Measurements from ENCODE around the gene ORAI1.
"Not testable (repeated sequence)": the region's sequence is repeated elsewhere in the genome, so short reads cannot be mapped to it uniquely, and the experiment has no call there.

The ORAI1 gene

DNA sequence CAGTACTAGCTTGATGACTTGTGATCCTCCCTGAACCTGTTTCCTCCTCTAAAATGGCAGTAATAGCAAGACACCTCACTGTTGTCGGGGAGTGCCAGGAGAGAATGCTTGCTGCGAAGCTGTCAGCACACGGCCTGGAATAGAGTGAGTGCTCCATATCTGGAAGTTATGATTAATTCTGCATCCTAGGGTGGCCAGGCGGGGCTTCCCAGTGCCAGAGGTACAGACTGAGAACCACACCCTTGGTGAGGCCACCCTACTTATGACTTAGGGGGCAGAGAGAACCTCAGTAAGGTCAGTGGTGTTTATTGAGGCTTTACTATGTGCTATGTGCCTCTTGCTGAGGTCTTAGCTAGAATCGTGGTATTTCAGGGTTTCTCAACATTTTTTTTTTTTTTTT, 23.0 kb downstream of the ORAI1 start:
- no peak for DNase-seq (ENCODE audit: low read depth)

GRCh38 chr12:121649819-121650353, 23.6 kb downstream of the ORAI1 start:
- no peak for DNase-seq (ENCODE audit: low read depth)

DNA sequence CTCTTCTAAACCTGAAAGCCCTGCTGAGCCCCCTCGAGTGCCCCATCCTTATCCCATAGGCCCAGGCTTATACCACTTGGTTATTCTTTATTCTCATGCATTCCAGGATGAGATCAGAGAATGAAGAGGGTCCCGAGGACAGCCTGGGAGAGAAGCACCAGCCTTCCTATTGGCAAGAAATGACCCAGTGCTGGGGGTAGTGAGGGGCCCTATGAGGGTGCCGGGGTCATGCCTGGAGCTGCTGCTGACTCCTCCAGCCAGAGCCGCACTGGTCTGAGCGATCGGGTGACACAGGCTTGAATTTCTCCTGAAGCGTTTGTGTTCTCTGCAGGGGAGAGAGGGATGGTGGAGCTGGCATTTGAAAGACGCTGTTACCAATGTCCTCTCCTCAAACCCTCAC, 25.0 kb downstream of the ORAI1 start:
- no peak for DNase-seq (ENCODE audit: low read depth)

- DNase-seq (ENCODE audit: low read depth): no peak
Measured at GRCh38 chr12:121652767-121653497, 26.6 kb downstream of the ORAI1 start.

DNA sequence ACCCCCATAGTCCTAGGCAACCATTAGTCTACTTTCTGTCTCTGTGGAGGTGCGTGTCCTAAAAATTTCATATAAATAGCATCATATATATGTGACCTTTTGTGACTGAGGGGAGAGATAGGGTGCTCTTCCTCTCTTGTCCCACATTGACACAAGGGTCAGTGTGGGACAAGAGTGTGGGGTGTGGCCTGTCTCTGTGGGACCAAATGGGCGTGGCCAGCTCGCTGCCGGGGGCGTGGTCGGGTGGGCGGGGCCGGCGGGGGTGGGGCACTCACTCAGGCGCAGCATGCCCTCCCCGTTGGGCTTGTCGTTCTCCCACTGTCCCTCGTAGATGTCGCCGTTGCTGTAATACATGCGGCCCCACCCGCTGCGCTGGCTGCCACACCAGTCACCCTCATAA, 27.7 kb downstream of the ORAI1 start:
- DNase-seq (ENCODE audit: low read depth): no peak

GRCh38 chr12:121656122-121656521, 29.8 kb downstream of the ORAI1 start:
- DNase-seq (ENCODE audit: low read depth): no peak

DNA sequence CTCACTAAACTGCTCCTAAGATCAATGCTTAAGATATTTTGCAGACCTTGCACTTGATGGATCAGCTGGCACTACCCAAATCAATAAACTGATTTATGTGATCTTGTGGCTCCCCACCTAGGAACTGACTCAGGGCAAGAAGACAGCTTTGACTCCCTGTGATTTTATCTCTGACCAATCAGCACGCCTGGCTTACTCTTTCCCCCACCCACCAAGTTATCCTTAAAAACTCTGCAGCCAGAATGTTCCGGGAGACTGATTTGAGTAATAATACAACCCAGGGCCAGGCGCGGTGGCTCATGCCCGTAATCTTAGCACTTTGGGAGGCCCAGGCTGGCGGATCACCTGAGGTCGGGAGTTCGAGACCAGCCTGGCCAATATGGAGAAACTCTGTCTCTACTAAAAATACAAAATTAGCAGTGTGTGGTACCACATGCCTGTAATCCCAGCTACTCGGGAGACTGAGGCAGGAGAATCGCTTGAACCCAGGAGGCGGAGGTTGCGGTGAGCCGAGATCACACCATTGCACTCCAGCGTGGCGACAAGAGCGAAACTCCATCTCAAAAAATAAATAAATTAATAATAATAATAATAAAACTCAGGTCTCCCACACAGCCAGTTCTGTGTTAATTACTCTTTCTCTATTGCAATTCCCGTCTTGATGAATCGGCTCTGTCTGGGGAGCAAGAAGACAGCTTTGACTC, 31.1 kb downstream of the ORAI1 start:
- no peak for DNase-seq (ENCODE audit: low read depth)

GRCh38 chr12:121661353-121662105, 35.2 kb downstream of the ORAI1 start:
- DNase-seq (ENCODE audit: low read depth): not testable (repeated sequence)

GRCh38 chr12:121663610-121663929, 37.2 kb downstream of the ORAI1 start:
- DNase-seq (ENCODE audit: low read depth): no peak

GRCh38 chr12:121666829-121667228, 40.5 kb downstream of the ORAI1 start:
- not testable (repeated sequence) for DNase-seq (ENCODE audit: low read depth)

DNA sequence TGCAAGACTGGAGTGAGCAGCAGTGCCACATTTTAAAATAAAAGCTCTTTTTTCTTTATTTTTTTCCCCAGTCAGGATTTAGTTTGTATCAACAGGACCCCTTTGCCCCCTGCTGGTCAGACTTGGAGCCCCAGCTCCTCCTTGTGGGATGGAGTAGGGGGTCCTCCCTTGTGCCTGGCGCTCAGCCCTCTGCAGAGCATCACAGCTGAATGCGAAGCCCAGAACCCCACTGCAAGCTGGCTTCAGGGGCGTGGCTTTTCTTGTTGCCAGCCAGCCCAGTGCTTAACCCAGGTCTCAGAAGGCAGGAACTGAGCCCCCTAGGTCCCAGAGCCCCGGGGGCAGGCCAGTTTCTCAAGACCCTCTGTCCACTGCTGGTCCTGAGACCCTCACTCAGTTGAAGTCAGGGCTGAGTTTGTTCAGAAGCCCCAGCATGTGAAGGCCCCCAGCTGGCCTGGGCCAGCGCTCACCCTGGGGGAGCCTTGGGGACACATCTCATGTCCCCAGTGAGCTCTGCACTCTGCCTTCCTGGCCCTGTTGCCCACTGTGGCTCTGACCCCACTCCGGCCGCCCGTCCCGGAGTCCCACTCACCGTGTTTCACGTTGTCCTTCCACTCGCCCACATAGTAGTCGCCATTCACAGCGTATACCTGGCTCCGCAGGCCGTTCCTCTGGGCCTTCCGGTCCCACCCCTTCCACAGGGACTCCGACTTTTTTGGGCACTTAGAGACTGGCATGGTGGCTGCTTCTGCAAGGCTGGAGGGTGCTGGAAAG, 42.6 kb downstream of the ORAI1 start:
- DNase-seq (ENCODE audit: low read depth): peak; percentile 39

DNA sequence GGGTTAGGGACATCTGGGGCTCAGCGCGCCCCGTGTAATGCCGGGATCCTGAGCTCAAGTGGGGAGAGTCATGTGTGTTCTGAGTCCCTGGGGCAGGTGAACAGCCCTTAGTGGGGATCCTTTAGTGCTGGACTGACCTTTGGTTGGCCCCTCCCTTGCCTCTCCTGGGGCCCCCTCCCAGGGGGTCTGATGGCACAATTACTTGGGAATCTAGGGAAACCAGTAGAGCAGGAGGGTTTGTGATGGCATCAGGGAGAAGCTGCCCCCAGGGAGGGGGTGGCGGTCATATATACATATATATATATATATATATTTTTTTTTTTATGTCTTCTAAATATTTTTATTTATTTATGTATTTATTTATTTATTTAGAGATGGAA, 43.2 kb downstream of the ORAI1 start, which contains the start of gene MORN3:
Gene MORN3 (minus strand): TSS at position 134 of the 380 bp plus-strand sequence. CDS start 171 bp downstream, outside the sequence.
- no peak for DNase-seq (ENCODE audit: low read depth)

GRCh38 chr12:121673013-121673511, 46.7 kb downstream of the ORAI1 start:
- no peak for DNase-seq (ENCODE audit: low read depth)

DNA sequence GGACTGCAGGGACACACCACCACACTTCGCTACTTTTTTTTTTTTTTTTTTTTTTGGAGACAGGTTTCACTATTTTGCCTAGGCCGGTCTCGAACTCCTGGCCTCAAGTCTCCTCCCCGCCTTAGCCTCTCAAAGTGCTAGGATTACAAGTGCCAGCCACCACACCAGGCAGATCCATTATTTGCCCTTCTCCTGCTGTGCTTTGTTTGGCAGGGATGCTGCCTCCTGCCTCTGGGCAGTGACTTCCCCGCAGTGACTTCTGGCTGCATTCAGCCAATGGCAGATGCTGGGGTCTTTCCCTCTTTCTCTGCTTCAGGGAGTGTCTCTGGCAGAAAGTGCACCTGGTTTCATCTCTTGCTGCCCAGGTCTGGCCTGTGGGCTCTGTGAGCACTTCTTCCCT, 49.9 kb downstream of the ORAI1 start:
- DNase-seq (ENCODE audit: low read depth): no peak

- no peak for DNase-seq (ENCODE audit: low read depth)
Measured at GRCh38 chr12:121678305-121678704, 52.0 kb downstream of the ORAI1 start.

GRCh38 chr12:121678716-121679300, 52.5 kb downstream of the ORAI1 start:
- DNase-seq (ENCODE audit: low read depth): no peak

DNA sequence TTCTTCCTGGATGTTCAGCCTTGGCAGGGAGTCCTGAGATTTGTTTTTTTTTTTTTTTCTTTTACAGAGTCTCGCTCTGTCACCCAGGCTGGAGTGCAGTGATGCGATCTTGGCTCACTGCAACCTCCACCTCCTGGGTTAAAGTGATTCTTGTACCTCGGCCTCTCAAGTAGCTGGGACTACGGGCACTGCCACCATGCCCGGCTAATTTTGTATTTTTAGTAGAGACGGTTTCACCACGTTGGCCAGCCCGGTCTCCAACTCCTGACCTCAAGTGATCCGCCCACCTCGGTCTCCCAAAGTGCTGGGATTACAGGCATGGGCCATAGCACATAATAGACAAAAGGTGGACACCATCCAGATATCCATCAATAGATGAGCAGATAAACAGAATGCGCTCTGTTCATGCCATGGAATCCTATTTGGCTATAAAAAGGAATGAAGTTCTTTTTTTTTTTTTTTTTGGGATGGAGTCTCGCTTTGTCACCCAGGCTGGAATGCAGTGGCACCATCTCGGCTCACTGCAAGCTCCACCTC, 53.4 kb downstream of the ORAI1 start:
- DNase-seq (ENCODE audit: low read depth): not testable (repeated sequence)

DNA sequence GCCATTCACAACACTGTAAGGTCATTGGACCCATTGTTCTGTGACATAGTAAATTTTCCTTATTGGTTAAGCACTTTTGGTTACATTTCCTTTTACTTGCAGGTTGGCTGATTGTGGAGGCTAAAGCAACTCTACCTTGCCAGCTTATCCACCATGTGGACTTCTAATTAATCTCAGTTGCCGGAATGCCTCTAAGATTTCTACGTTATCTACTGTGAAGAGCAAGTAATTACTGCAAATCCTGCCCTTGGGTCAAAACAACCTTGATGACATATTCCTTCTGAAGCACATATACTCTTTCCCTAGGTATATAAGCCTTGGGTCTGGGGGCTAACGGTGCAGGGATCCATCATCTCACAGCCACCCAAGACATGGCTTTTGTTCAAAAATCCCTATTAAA, 62.6 kb downstream of the ORAI1 start:
- DNase-seq (ENCODE audit: low read depth): no peak

DNA sequence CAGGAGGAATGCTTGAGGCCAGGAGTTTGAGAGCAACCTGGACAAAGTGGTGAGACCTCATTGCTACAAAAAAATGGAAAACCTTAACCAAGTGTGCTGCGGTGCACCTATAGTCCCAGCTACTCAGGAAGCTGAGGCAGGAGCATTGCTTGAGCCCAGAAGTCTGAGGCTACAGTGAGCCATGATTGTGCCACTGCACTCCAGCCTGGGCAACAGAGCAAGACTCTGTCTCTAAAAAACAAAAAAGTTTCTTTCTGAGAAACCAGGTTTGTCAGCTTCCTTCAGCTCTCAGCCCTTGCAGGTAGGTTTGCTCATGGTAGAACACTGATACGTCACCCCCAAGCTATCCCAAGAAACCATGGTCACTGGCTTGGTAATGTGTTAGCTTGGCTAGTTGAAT, 63.1 kb downstream of the ORAI1 start:
- DNase-seq (ENCODE audit: low read depth): no peak
